Astrocyte (in vitro differentiated cells and primary cell): ENCODE results near the gene MPST. TPM values are rescaled to one million over a fixed set of nuclear protein-coding genes. Genes with fewer than 3 reads are reported as not detected.

ENCODE experiments used
- DNase-seq: peaks from one replicate; pipeline ENCODE4 v3.0.0-alpha.2; 2010; ENCODE audit warnings: low read depth
- FAIRE-seq: peaks from 2 replicates; lab custom pipeline; 2011; peaks lifted over from hg19 to GRCh38; lab: Jason Lieb, UNC
- H2AFZ ChIP-seq: 2 replicates; pipeline ENCODE4 v1.6.0; 2012; ENCODE audit warnings: low read depth, low read length, inconsistent platforms
- H3K27ac ChIP-seq: 2 replicates; pipeline ENCODE4 v1.5.1; 2011; ENCODE audit warnings: low read depth, low read length, inconsistent platforms
- H3K27me3 ChIP-seq: 2 replicates; pipeline ENCODE4 v1.6.0; 2011; ENCODE audit warnings: low read length, inconsistent platforms; ENCODE audit not compliant: insufficient read depth
- H3K36me3 ChIP-seq: 2 replicates; pipeline ENCODE4 v1.5.1; 2011; ENCODE audit warnings: low read length, inconsistent platforms; ENCODE audit not compliant: insufficient read depth
- H3K4me1 ChIP-seq: 2 replicates; pipeline ENCODE4 v1.5.1; 2011; ENCODE audit warnings: low read length, inconsistent platforms; ENCODE audit not compliant: insufficient read depth
- H3K4me2 ChIP-seq: 2 replicates; pipeline ENCODE4 v1.6.0; 2012; ENCODE audit warnings: low read length, inconsistent platforms
- H3K4me3 ChIP-seq: 2 replicates; pipeline ENCODE4 v1.5.1; 2011; ENCODE audit warnings: low read depth, mild to moderate bottlenecking, low read length, inconsistent platforms; ENCODE audit not compliant: insufficient read depth
- H3K79me2 ChIP-seq: 2 replicates; pipeline ENCODE4 v1.6.0; 2012; ENCODE audit warnings: mild to moderate bottlenecking, low read length, inconsistent platforms; ENCODE audit not compliant: insufficient read depth
- H3K9ac ChIP-seq: 2 replicates; pipeline ENCODE4 v1.6.0; 2012; ENCODE audit warnings: mild to moderate bottlenecking, low read length, inconsistent platforms
- H3K9me3 ChIP-seq: 2 replicates; pipeline ENCODE4 v1.5.1; 2012; ENCODE audit warnings: low read depth, mild to moderate bottlenecking, low read length, inconsistent platforms; ENCODE audit not compliant: insufficient read depth
- H4K20me1 ChIP-seq: 2 replicates; pipeline ENCODE4 v1.6.0; 2012; ENCODE audit warnings: low read length, inconsistent platforms; ENCODE audit not compliant: insufficient read depth
- H3K27ac Mint-ChIP-seq: one replicate; pipeline ENCODE4 v1.8.0; 2021; ENCODE audit warnings: mild to moderate bottlenecking, mixed read lengths; ENCODE audit not compliant: unreplicated experiment
- H3K27me3 Mint-ChIP-seq: one replicate; pipeline ENCODE4 v1.8.0; 2021; ENCODE audit warnings: low read depth, mixed read lengths; ENCODE audit not compliant: unreplicated experiment
- H3K36me3 Mint-ChIP-seq: one replicate; pipeline ENCODE4 v1.8.0; 2021; ENCODE audit warnings: low read depth, mixed read lengths; ENCODE audit not compliant: unreplicated experiment
- H3K4me1 Mint-ChIP-seq: one replicate; pipeline ENCODE4 v1.8.0; 2021; ENCODE audit warnings: low read depth, mixed read lengths; ENCODE audit not compliant: unreplicated experiment
- H3K4me3 Mint-ChIP-seq: one replicate; pipeline ENCODE4 v1.8.0; 2021; ENCODE audit warnings: mild to moderate bottlenecking, moderate library complexity, mixed read lengths; ENCODE audit not compliant: unreplicated experiment
- H3K9me3 Mint-ChIP-seq: one replicate; pipeline ENCODE4 v1.8.0; 2021; ENCODE audit warnings: mild to moderate bottlenecking, mixed read lengths; ENCODE audit not compliant: unreplicated experiment
- CTCF ChIP-seq: IDR thresholded peaks from 2 replicates; pipeline ENCODE4 v1.5.1; 2011; ENCODE audit warnings: low read depth, mild to moderate bottlenecking, inconsistent platforms, low read length, moderate library complexity; ENCODE audit not compliant: insufficient read depth
- EZH2 ChIP-seq: IDR thresholded peaks from 2 replicates; pipeline ENCODE4 v1.6.1; 2012; ENCODE audit warnings: mild to moderate bottlenecking, low read length, inconsistent platforms; ENCODE audit not compliant: insufficient read depth
- total RNA-seq: library from RNA; stranded (reverse); gene quantifications from 2 replicates; pipeline ENCODE4 v1.2.1, GENCODE V29; 2021

Gene MPST
- total RNA-seq, 1 donor from 2014 or later, result 67.8 TPM

- no peak overlapping the region for H3K27ac ChIP-seq
- peaks cover 8% of the 10 kb centered on the region for H3K79me2 ChIP-seq
- Mint-ChIP-seq H3K27me3 (peaks cover 4% of the 10 kb centered on the region), H3K4me1 (peaks cover 4% of the 10 kb centered on the region), H3K36me3 (peaks cover 9% of the 10 kb centered on the region), H3K4me3 (peak overlapping the region; percentile 82), H3K27ac (no peak overlapping the region), H3K9me3 (no peaks in the 10 kb centered on the region)
- H2AFZ ChIP-seq, result no peak overlapping the region
- no peak for FAIRE-seq
- peaks cover 3% of the 10 kb centered on the region for H3K36me3 ChIP-seq
- H3K9ac ChIP-seq, result no peak overlapping the region
- H4K20me1 ChIP-seq, result peaks cover 23% of the 10 kb centered on the region
- no peaks in the 10 kb centered on the region for H3K9me3 ChIP-seq
- H3K4me3 ChIP-seq, result no peak overlapping the region
- no peaks in the 10 kb centered on the region for H3K27me3 ChIP-seq
- no peak for DNase-seq
- H3K4me2 ChIP-seq, result peak overlapping the region; percentile 98
- H3K4me1 ChIP-seq, result peaks cover 5% of the 10 kb centered on the region
- TF ChIP-seq CTCF (no peak), EZH2 (no peak)
Measured at GRCh38 chr22:37050913-37051312, 31.4 kb downstream of the MPST start.

GRCh38 chr22:37051391-37052385 is 32.1 kb downstream of the MPST start, which contains the start of gene KCTD17:
Gene KCTD17, plus strand, starts transcription at chr22:37051742. Its CDS starts 19 bp downstream, at chr22:37051761.
- Mint-ChIP-seq H3K9me3 (no peaks in the 10 kb centered on the region), H3K36me3 (peaks cover 9% of the 10 kb centered on the region), H3K4me1 (peaks cover 4% of the 10 kb centered on the region), H3K4me3 (peak within 1 kb of the TSS; percentile 85), H3K27ac (no peak within 1 kb of the TSS), H3K27me3 (peaks cover 4% of the 10 kb centered on the region)
- FAIRE-seq (no peak), DNase-seq (peak; percentile 50)
- no peak for TF ChIP-seq CTCF
- H3K4me1 ChIP-seq, result peaks cover 5% of the 10 kb centered on the region
- no peaks in the 10 kb centered on the region for H3K27me3 ChIP-seq
- peak within 1 kb of the TSS; percentile 72 for H3K4me3 ChIP-seq
- H3K9me3 ChIP-seq, result no peaks in the 10 kb centered on the region
- H2AFZ ChIP-seq, result peak within 1 kb of the TSS; percentile 91
- H4K20me1 ChIP-seq, result peaks cover 25% of the 10 kb centered on the region
- peak within 1 kb of the TSS; percentile 82 for H3K9ac ChIP-seq
- H3K4me2 ChIP-seq, result peak within 1 kb of the TSS; percentile 98
- no peak within 1 kb of the TSS for H3K27ac ChIP-seq
- peaks cover 8% of the 10 kb centered on the region for H3K79me2 ChIP-seq
- H3K36me3 ChIP-seq, result peaks cover 3% of the 10 kb centered on the region
